SJCRH30 (cell line): ENCODE measurements around the gene SF3B4. TPM values are rescaled to one million over a fixed set of nuclear protein-coding genes. Genes with fewer than 3 reads are reported as not detected.
"Not testable (repeated sequence)": the region's sequence is repeated elsewhere in the genome, so short reads cannot be mapped to it uniquely, and the experiment has no call there.

ENCODE experiments used
- DNase-seq, 2 experiments: peaks; one replicate each; pipeline ENCODE4 v3.0.0-alpha.2; 2015 to 2020
- H3K27ac ChIP-seq: fragments of 250-450 bp; sonication (Bioruptor Pico); 2 replicates; pipeline ENCODE4 v1.5.1; 2020; ENCODE audit warnings: mild to moderate bottlenecking, moderate library complexity
- H3K27me3 ChIP-seq: fragments of 250-450 bp; sonication (Bioruptor Pico); 2 replicates; pipeline ENCODE4 v1.5.1; 2020; ENCODE audit warnings: mild to moderate bottlenecking, moderate library complexity
- H3K36me3 ChIP-seq: fragments of 250-450 bp; sonication (Bioruptor Pico); 2 replicates; pipeline ENCODE4 v1.5.1; 2020; ENCODE audit warnings: mild to moderate bottlenecking, moderate library complexity
- H3K4me1 ChIP-seq: fragments of 250-450 bp; sonication (Bioruptor Pico); 2 replicates; pipeline ENCODE4 v1.5.1; 2020; ENCODE audit warnings: mild to moderate bottlenecking, moderate library complexity
- H3K4me3 ChIP-seq: fragments of 250-450 bp; sonication (Bioruptor Pico); 2 replicates; pipeline ENCODE4 v1.5.1; 2020; ENCODE audit warnings: mild to moderate bottlenecking, moderate library complexity
- H3K9me3 ChIP-seq: fragments of 250-450 bp; sonication (Bioruptor Pico); replicated peaks from 2 replicates; pipeline ENCODE4 v1.5.1; 2020; ENCODE audit warnings: mild to moderate bottlenecking, moderate library complexity
- total RNA-seq: library from RNA; depleted of rRNA; stranded (reverse); fragments of >200 nt; shearing (Covaris generic); gene quantifications from 2 replicates; pipeline ENCODE4 v1.2.3, GENCODE V29; 2014; rRNA removed

SF3B4 gene
- total RNA-seq, 1 experiment from 2014 or later = 32.6 TPM

GRCh38 chr1:149887196-149887455, 40.5 kb downstream of the SF3B4 start:
- DNase-seq, H3K4me1 ChIP-seq: not testable (repeated sequence)
- H3K4me3 ChIP-seq = peak overlapping the region; percentile 75

GRCh38 chr1:149886396-149887195, 41.0 kb downstream of the SF3B4 start:
- H3K27ac ChIP-seq = peak overlapping the region; percentile 98
- H3K9me3 ChIP-seq = no peaks in the 10 kb centered on the region
- no peaks in the 10 kb centered on the region; the same call in 1 of the 2 replicates for H3K27me3 ChIP-seq
- DNase-seq = peak; percentile 93 to 98
- H3K4me1 ChIP-seq = no peaks in the 10 kb centered on the region; the same call in 1 of the 2 replicates
- no peaks in the 10 kb centered on the region for H3K36me3 ChIP-seq
- H3K4me3 ChIP-seq = peak overlapping the region; percentile 75

More at GRCh38 chr1:149887196-149887455, 40.5 kb downstream of the SF3B4 start:
- not testable (repeated sequence) for H3K27me3 ChIP-seq, H3K36me3 ChIP-seq, H3K9me3 ChIP-seq
- H3K27ac ChIP-seq = peak overlapping the region; percentile 98

GRCh38 chr1:149886121-149886395, 41.5 kb downstream of the SF3B4 start:
- Histone ChIP-seq H3K27ac (peak overlapping the region; percentile 98), H3K4me3 (peak overlapping the region; percentile 75)
- not testable (repeated sequence) for H3K4me1 ChIP-seq, DNase-seq, H3K27me3 ChIP-seq, H3K9me3 ChIP-seq, H3K36me3 ChIP-seq

- H3K4me1 ChIP-seq = no peaks in the 10 kb centered on the region; the same call in 1 of the 2 replicates
- H3K9me3 ChIP-seq = no peaks in the 10 kb centered on the region
- peak overlapping the region; percentile 75 for H3K4me3 ChIP-seq
- H3K27ac ChIP-seq = peak overlapping the region; percentile 98
- no peaks in the 10 kb centered on the region; the same call in 1 of the 2 replicates for H3K27me3 ChIP-seq
- DNase-seq = peak; percentile 87 to 89
- H3K36me3 ChIP-seq = no peaks in the 10 kb centered on the region
Observed at GRCh38 chr1:149885339-149886120, 42.1 kb downstream of the SF3B4 start.

GRCh38 chr1:149884433-149885338, 42.9 kb downstream of the SF3B4 start:
- Histone ChIP-seq H3K9me3 (no peaks in the 10 kb centered on the region), H3K27ac (peak overlapping the region; percentile 98), H3K27me3 (no peaks in the 10 kb centered on the region; the same call in 1 of the 2 replicates), H3K4me1 (no peaks in the 10 kb centered on the region; the same call in 1 of the 2 replicates), H3K36me3 (no peaks in the 10 kb centered on the region), H3K4me3 (peak overlapping the region; percentile 75)
- peak; percentile 61 to 76 for DNase-seq

- H3K4me3 ChIP-seq = peak overlapping the region; percentile 75; the same call in 1 of the 2 replicates
- no peaks in the 10 kb centered on the region; the same call in 1 of the 2 replicates for H3K27me3 ChIP-seq
- H3K36me3 ChIP-seq = no peaks in the 10 kb centered on the region
- no peak for DNase-seq
- H3K9me3 ChIP-seq = no peaks in the 10 kb centered on the region
- H3K4me1 ChIP-seq = no peaks in the 10 kb centered on the region; the same call in 1 of the 2 replicates
- no peak overlapping the region; the same call in 1 of the 2 replicates for H3K27ac ChIP-seq
Observed at GRCh38 chr1:149883598-149884247, 43.9 kb downstream of the SF3B4 start.

- H3K27ac ChIP-seq = no peak overlapping the region
- no peaks in the 10 kb centered on the region; the same call in 1 of the 2 replicates for H3K27me3 ChIP-seq
- H3K9me3 ChIP-seq = no peaks in the 10 kb centered on the region
- H3K4me3 ChIP-seq = no peak overlapping the region
- DNase-seq = no peak
- no peaks in the 10 kb centered on the region for H3K36me3 ChIP-seq
- no peaks in the 10 kb centered on the region; the same call in 1 of the 2 replicates for H3K4me1 ChIP-seq
Observed at GRCh38 chr1:149881876-149882275, 45.7 kb downstream of the SF3B4 start.

GRCh38 chr1:149879556-149879955, 48.0 kb downstream of the SF3B4 start:
- Histone ChIP-seq H3K4me3 (no peak overlapping the region), H3K4me1 (no peaks in the 10 kb centered on the region; the same call in 1 of the 2 replicates), H3K36me3 (no peaks in the 10 kb centered on the region), H3K9me3 (no peaks in the 10 kb centered on the region), H3K27me3 (no peaks in the 10 kb centered on the region), H3K27ac (no peak overlapping the region)
- no peak for DNase-seq

- H3K27ac ChIP-seq = no peak overlapping the region
- H3K4me1 ChIP-seq = no peaks in the 10 kb centered on the region
- H3K27me3 ChIP-seq = no peaks in the 10 kb centered on the region
- H3K4me3 ChIP-seq = no peak overlapping the region
- no peaks in the 10 kb centered on the region for H3K9me3 ChIP-seq
- no peaks in the 10 kb centered on the region for H3K36me3 ChIP-seq
- DNase-seq = no peak
Observed at GRCh38 chr1:149877211-149877946, 50.2 kb downstream of the SF3B4 start.

Other genes with a start within 250 kb of the SF3B4 start
- not detected in 2 replicates for gene FCGR1A, start 145.1 kb downstream of the SF3B4 start, total RNA-seq
- gene BOLA1, start 28.2 kb downstream of the SF3B4 start, total RNA-seq = 5.0 and 6.3 TPM in 2 replicates
- 17.4 and 20.0 TPM in 2 replicates for gene SV2A, start 10.0 kb downstream of the SF3B4 start, total RNA-seq
- gene MTMR11, start 9.1 kb upstream of the SF3B4 start, total RNA-seq = 2.2 and 3.0 TPM in 2 replicates
- gene OTUD7B, start 82.9 kb upstream of the SF3B4 start, total RNA-seq = 13.1 and 13.3 TPM in 2 replicates
- 41.5 and 49.5 TPM in 2 replicates for gene VPS45, start 140.0 kb upstream of the SF3B4 start, total RNA-seq
- 50.0 and 54.4 TPM in 2 replicates for gene PLEKHO1, start 222.1 kb upstream of the SF3B4 start, total RNA-seq